Glutamatergic neuron (in vitro differentiated cells): ENCODE results near the gene BSND. TPM values are rescaled to one million over a fixed set of nuclear protein-coding genes. Genes with fewer than 3 reads are reported as not detected.
"Not testable (repeated sequence)": the region's sequence is repeated elsewhere in the genome, so short reads cannot be mapped to it uniquely, and the experiment has no call there.

ENCODE experiments used
- DNase-seq: peaks from one replicate; pipeline ENCODE4 v3.0.0; 2022
- H3K27ac Mint-ChIP-seq: one replicate; pipeline ENCODE4 v1.8.0; 2020; ENCODE audit warnings: mild to moderate bottlenecking, mixed read lengths, inconsistent platforms; ENCODE audit not compliant: unreplicated experiment
- H3K27me3 Mint-ChIP-seq: one replicate; pipeline ENCODE4 v1.8.0; 2020; ENCODE audit warnings: mild to moderate bottlenecking, moderate library complexity, mixed read lengths, inconsistent platforms; ENCODE audit not compliant: unreplicated experiment
- H3K36me3 Mint-ChIP-seq: one replicate; pipeline ENCODE4 v1.8.0; 2020; ENCODE audit warnings: mild to moderate bottlenecking, mixed read lengths, inconsistent platforms; ENCODE audit not compliant: unreplicated experiment
- H3K4me1 Mint-ChIP-seq: one replicate; pipeline ENCODE4 v1.8.0; 2020; ENCODE audit warnings: mild to moderate bottlenecking, low read depth, mixed read lengths, inconsistent platforms; ENCODE audit not compliant: unreplicated experiment
- H3K4me3 Mint-ChIP-seq: one replicate; pipeline ENCODE4 v1.8.0; 2020; ENCODE audit warnings: mild to moderate bottlenecking, mixed read lengths, inconsistent platforms; ENCODE audit not compliant: unreplicated experiment
- H3K9me3 Mint-ChIP-seq: one replicate; pipeline ENCODE4 v1.8.0; 2020; ENCODE audit warnings: mild to moderate bottlenecking, moderate library complexity, mixed read lengths, inconsistent platforms; ENCODE audit not compliant: unreplicated experiment
- CTCF ChIP-seq: fragments of 200-600 bp; sonication (generic); IDR thresholded peaks from one replicate; pipeline ENCODE4 v1.5.0; 2021; ENCODE audit not compliant: partially characterized antibody, unreplicated experiment
- total RNA-seq: library from RNA; stranded (reverse); fragmentation: NEBNext Ultra II Directional; extraction: Animal tissue kit (Norgen Biotek cat#: 25700); gene quantifications from one replicate; pipeline ENCODE4 v1.2.1, GENCODE V29; 2021; ENCODE audit not compliant: unreplicated experiment

BSND gene
- total RNA-seq, 1 donor from 2014 or later: not detected

- H3K27me3 Mint-ChIP-seq: peaks cover 5% of the 10 kb centered on the region
- no peak for DNase-seq
Observed at GRCh38 chr1:54962612-54963395, 35.9 kb upstream of the BSND start.

GRCh38 chr1:54963829-54964228, 34.9 kb upstream of the BSND start:
- H3K4me1 Mint-ChIP-seq, H3K27ac Mint-ChIP-seq, H3K9me3 Mint-ChIP-seq, H3K27me3 Mint-ChIP-seq, H3K36me3 Mint-ChIP-seq, DNase-seq, H3K4me3 Mint-ChIP-seq: not testable (repeated sequence)

More at GRCh38 chr1:54962612-54963395, 35.9 kb upstream of the BSND start:
- TF ChIP-seq CTCF: no peak
- no peak overlapping the region for H3K27ac Mint-ChIP-seq
- no peaks in the 10 kb centered on the region for H3K4me1 Mint-ChIP-seq
- no peak overlapping the region for H3K4me3 Mint-ChIP-seq
- H3K36me3 Mint-ChIP-seq: peaks cover 13% of the 10 kb centered on the region
- peaks cover 3% of the 10 kb centered on the region for H3K9me3 Mint-ChIP-seq

GRCh38 chr1:54965624-54966340, 33.0 kb upstream of the BSND start:
- no peak for TF ChIP-seq CTCF
- DNase-seq: no peak
- peaks cover 7% of the 10 kb centered on the region for H3K27me3 Mint-ChIP-seq
- H3K9me3 Mint-ChIP-seq: peaks cover 1% of the 10 kb centered on the region
- no peaks in the 10 kb centered on the region for H3K4me1 Mint-ChIP-seq
- H3K36me3 Mint-ChIP-seq: peaks cover 4% of the 10 kb centered on the region
- no peak overlapping the region for H3K4me3 Mint-ChIP-seq
- H3K27ac Mint-ChIP-seq: no peak overlapping the region

GRCh38 chr1:54967372-54967771, 31.4 kb upstream of the BSND start:
- Mint-ChIP-seq H3K27me3 (peaks cover 7% of the 10 kb centered on the region), H3K27ac (no peak overlapping the region), H3K36me3 (peaks cover 4% of the 10 kb centered on the region), H3K4me3 (no peak overlapping the region), H3K9me3 (peaks cover 1% of the 10 kb centered on the region), H3K4me1 (no peaks in the 10 kb centered on the region)
- no peak for DNase-seq
- no peak for TF ChIP-seq CTCF

- Mint-ChIP-seq H3K36me3 (peaks cover 4% of the 10 kb centered on the region), H3K9me3 (peaks cover 10% of the 10 kb centered on the region), H3K27ac (no peak overlapping the region), H3K27me3 (peaks cover 15% of the 10 kb centered on the region), H3K4me1 (peaks cover 9% of the 10 kb centered on the region), H3K4me3 (no peak overlapping the region)
- no peak for DNase-seq
- TF ChIP-seq CTCF: no peak
Observed at GRCh38 chr1:54968551-54968950, 30.2 kb upstream of the BSND start.
